HL-60 (cell line): ENCODE results near the gene GPC3.

Experiments used
- CTCF ChIP-seq: IDR thresholded peaks from one replicate; pipeline ENCODE4 v1.5.1; 2011; ENCODE audit warnings: low read length, control low read depth, inconsistent platforms; ENCODE audit not compliant: insufficient read depth
- GABPA ChIP-seq: IDR thresholded peaks from 2 replicates; pipeline ENCODE4 v1.6.1; 2012; ENCODE audit warnings: low read depth
- POLR2AphosphoS5 ChIP-seq: IDR thresholded peaks from 2 replicates; pipeline ENCODE4 v1.6.1; 2012; ENCODE audit warnings: low read depth

GRCh38 chrX:133818019-133818418, 167.4 kb downstream of the GPC3 start:
- TF ChIP-seq CTCF = no peak
- no peak for TF ChIP-seq GABPA
- no peak for TF ChIP-seq POLR2AphosphoS5
